PC-3 (cell line): ENCODE measurements around the gene CTNNA2. TPM values are rescaled to one million over a fixed set of nuclear protein-coding genes. Genes with fewer than 3 reads are reported as not detected.

ENCODE experiments used
- ATAC-seq: fragments of 200-7000 bp; cut with Tn5 transposase; 2 replicates; pipeline ENCODE4 v1.9.1; 2020; ENCODE audit warnings: mild to moderate bottlenecking, moderate library complexity
- BruUV-seq: library from RNA; stranded (reverse); fragments of 400-500 nt; replicated peaks from 2 replicates; lab custom pipeline; 2021; lab: Mats Ljungman, UMichigan
- CTCF ChIA-PET: fragments of 300-600 bp; sonication (Branson Sonifier 250); formaldehyde crosslinking; loops from one replicate; lab custom pipeline; 2022; ENCODE audit warnings: antibody characterized with exemption; lab: Charles Lee
- POLR2A ChIA-PET: fragments of 300-600 bp; sonication (Branson Sonifier 250); formaldehyde crosslinking; loops from one replicate; lab custom pipeline; 2022; ENCODE audit warnings: antibody characterized with exemption; ENCODE audit not compliant: unreplicated experiment; lab: Charles Lee
- DNase-seq: peaks from one replicate; pipeline ENCODE4 v3.0.0-alpha.2; 2015
- H2AFZ ChIP-seq: fragments of 300-600 bp; sonication (generic); 2 replicates; pipeline ENCODE4 v1.6.0; 2016; ENCODE audit warnings: antibody characterized with exemption, low read length
- H3F3A ChIP-seq: fragments of 300-600 bp; sonication (generic); one replicate; pipeline ENCODE4 v1.6.0; 2017; ENCODE audit warnings: antibody characterized with exemption, low read length, control low read depth, mild to moderate bottlenecking; ENCODE audit not compliant: unreplicated experiment
- H3K27ac ChIP-seq: fragments of 300-600 bp; sonication (generic); 2 replicates; pipeline ENCODE4 v1.5.1; 2016; ENCODE audit warnings: mild to moderate bottlenecking, low read length
- H3K27me3 ChIP-seq: fragments of 300-600 bp; sonication (generic); 2 replicates; pipeline ENCODE4 v1.6.1; 2016; ENCODE audit warnings: low read length, mixed read lengths
- H3K36me3 ChIP-seq: fragments of 300-600 bp; sonication (generic); 2 replicates; pipeline ENCODE4 v1.6.1; 2016; ENCODE audit warnings: low read depth, mixed run types, low read length, mixed read lengths
- H3K4me1 ChIP-seq: fragments of 300-600 bp; sonication (generic); 2 replicates; pipeline ENCODE4 v1.5.1; 2016; ENCODE audit warnings: low read length; ENCODE audit not compliant: insufficient read depth
- H3K4me2 ChIP-seq: fragments of 300-600 bp; sonication (generic); 2 replicates; pipeline ENCODE4 v1.6.0; 2016; ENCODE audit warnings: low read length
- H3K4me3 ChIP-seq: fragments of 300-600 bp; sonication (generic); 2 replicates; pipeline ENCODE4 v1.5.1; 2016; ENCODE audit warnings: mild to moderate bottlenecking, low read length, mixed read lengths
- H3K79me2 ChIP-seq: fragments of 300-600 bp; sonication (generic); 2 replicates; pipeline ENCODE4 v1.6.1; 2017; ENCODE audit warnings: low read length, mixed read lengths
- H3K9ac ChIP-seq: fragments of 300-600 bp; sonication (generic); 2 replicates; pipeline ENCODE4 v1.6.0; 2016; ENCODE audit warnings: mild to moderate bottlenecking, low read length
- H3K9me2 ChIP-seq: fragments of 300-600 bp; sonication (generic); replicated peaks from 2 replicates; pipeline ENCODE4 v1.6.1; 2016; ENCODE audit warnings: mixed run types, low read length, mixed read lengths
- H3K9me3 ChIP-seq: fragments of 300-600 bp; sonication (generic); 2 replicates; pipeline ENCODE4 v1.6.1; 2016; ENCODE audit warnings: low read length, mixed read lengths
- H4K20me1 ChIP-seq: fragments of 300-600 bp; sonication (generic); 2 replicates; pipeline ENCODE4 v1.6.1; 2016; ENCODE audit warnings: low read length, mixed read lengths
- EZH2 ChIP-seq: fragments of 300-600 bp; sonication (generic); IDR thresholded peaks from one replicate; pipeline ENCODE4 v1.6.1; 2017; ENCODE audit warnings: antibody characterized with exemption, mild to moderate bottlenecking, low read length; ENCODE audit not compliant: unreplicated experiment
- EZH2phosphoT487 ChIP-seq: fragments of 300-600 bp; sonication (generic); IDR thresholded peaks from 2 replicates; pipeline ENCODE4 v1.6.1; 2018; ENCODE audit warnings: mild to moderate bottlenecking, antibody characterized with exemption, low read length, borderline replicate concordance
- intact Hi-C: fragments of 100-400 bp; cut with micrococcal nuclease; formaldehyde crosslinking; loops from 2 replicates; pipeline ENCODE4 v1.9.0; 2023
- total RNA-seq: library from RNA; depleted of rRNA; stranded (reverse); fragments of >200 nt; gene quantifications from 2 replicates; pipeline ENCODE4 v1.2.3, GENCODE V29; 2014
- TF ChIP-seq, protein P1 (sequence below): fragments of 300-600 bp; sonication (generic); conservative IDR thresholded peaks from 2 replicates; pipeline ENCODE4 v1.5.1; 2017; ENCODE audit warnings: antibody characterized with exemption, low read depth, mild to moderate bottlenecking, low read length

Gene CTNNA2
- total RNA-seq, 1 experiment from 2014 or later, result not detected

DNA sequence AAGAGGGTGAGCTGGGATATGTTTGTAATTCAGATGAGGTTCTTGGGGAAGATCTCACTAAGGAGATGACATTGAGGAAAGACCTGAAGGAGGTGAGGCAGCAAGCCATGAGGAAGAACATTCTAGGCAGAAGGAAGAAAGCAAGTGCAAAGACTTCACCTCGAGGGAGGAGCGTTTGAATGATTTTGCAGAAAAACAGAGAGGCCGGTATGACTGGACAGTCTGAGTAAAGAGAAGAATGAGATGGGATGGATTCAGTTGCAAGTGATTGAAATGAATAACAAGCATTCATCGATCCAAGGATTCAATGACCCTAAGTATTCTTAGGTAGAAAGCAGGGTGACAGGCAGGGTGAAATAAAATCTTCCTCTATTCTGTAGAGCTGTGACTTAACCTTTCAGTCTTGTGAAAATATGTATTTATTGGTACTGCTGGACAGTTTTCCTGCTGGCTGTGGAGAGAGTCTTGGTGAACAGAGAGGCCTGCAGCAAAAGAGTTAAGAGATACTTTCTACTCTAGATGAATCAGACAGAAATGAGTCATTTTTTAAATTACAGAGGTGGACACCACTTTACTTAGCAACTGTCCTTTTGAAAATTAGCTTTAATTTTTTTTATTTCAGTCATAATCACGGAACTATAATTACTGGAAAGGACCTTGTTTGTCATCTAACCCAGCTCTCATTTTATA, 513.3 kb downstream of the CTNNA2 start:
- Histone ChIP-seq H3K9me3 (peaks cover 10% of the 10 kb centered on the region; the same call in 1 of the 2 replicates), H3K36me3 (no peaks in the 10 kb centered on the region), H3K9me2 (no peaks in the 10 kb centered on the region), H2AFZ (no peak overlapping the region), H3K27ac (no peak overlapping the region), H3K4me3 (no peak overlapping the region), H3K9ac (no peak overlapping the region), H3K27me3 (no peaks in the 10 kb centered on the region), H3F3A (no peaks in the 10 kb centered on the region), H3K4me1 (no peaks in the 10 kb centered on the region), H3K4me2 (no peak overlapping the region), H3K79me2 (no peaks in the 10 kb centered on the region), H4K20me1 (no peaks in the 10 kb centered on the region)
- TF ChIP-seq, protein P1, sequence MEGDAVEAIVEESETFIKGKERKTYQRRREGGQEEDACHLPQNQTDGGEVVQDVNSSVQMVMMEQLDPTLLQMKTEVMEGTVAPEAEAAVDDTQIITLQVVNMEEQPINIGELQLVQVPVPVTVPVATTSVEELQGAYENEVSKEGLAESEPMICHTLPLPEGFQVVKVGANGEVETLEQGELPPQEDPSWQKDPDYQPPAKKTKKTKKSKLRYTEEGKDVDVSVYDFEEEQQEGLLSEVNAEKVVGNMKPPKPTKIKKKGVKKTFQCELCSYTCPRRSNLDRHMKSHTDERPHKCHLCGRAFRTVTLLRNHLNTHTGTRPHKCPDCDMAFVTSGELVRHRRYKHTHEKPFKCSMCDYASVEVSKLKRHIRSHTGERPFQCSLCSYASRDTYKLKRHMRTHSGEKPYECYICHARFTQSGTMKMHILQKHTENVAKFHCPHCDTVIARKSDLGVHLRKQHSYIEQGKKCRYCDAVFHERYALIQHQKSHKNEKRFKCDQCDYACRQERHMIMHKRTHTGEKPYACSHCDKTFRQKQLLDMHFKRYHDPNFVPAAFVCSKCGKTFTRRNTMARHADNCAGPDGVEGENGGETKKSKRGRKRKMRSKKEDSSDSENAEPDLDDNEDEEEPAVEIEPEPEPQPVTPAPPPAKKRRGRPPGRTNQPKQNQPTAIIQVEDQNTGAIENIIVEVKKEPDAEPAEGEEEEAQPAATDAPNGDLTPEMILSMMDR, result no peak
- TF ChIP-seq EZH2phosphoT487 (no peak), EZH2 (no peak)
- ATAC-seq, result no peak
- no peak for DNase-seq
- ChIA-PET CTCF (no interaction called here), POLR2A (no interaction called here)
- intact Hi-C loops, result no loop called here
- BruUV-seq, result no TSS peak

DNA sequence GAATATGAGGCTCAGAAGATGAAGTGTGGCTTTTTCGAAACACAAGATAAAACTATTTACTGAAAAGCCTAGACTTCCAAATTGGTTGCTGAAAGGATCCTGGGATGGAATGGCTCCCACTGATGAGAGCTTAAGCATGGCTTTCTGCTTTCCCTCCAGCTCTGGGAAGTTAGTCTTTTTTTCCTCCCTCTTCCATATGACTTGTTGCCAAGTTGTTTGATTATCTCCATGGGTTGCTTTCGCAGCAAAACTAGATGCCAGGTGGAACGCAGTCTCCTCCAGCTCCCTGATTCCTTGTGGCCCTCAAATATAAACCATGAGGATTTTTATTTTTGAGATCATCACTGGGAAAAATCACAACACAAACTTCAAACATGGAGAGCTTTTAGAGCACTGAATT, 515.2 kb downstream of the CTNNA2 start:
- Histone ChIP-seq H3K36me3 (no peaks in the 10 kb centered on the region), H3K27me3 (no peaks in the 10 kb centered on the region), H3K27ac (no peak overlapping the region), H3K4me2 (no peak overlapping the region), H3K9ac (no peak overlapping the region), H4K20me1 (no peaks in the 10 kb centered on the region), H3F3A (no peaks in the 10 kb centered on the region), H3K4me1 (no peaks in the 10 kb centered on the region), H3K9me3 (peaks cover 10% of the 10 kb centered on the region; the same call in 1 of the 2 replicates), H3K79me2 (no peaks in the 10 kb centered on the region), H2AFZ (no peak overlapping the region), H3K9me2 (no peaks in the 10 kb centered on the region), H3K4me3 (no peak overlapping the region)
- no TSS peak for BruUV-seq
- POLR2A ChIA-PET, result no interaction called here
- TF ChIP-seq EZH2 (no peak), EZH2phosphoT487 (no peak)
- TF ChIP-seq, protein P1, result no peak
- DNase-seq, result no peak
- CTCF ChIA-PET, result no interaction called here
- intact Hi-C loops, result no loop called here
- ATAC-seq, result no peak

DNA sequence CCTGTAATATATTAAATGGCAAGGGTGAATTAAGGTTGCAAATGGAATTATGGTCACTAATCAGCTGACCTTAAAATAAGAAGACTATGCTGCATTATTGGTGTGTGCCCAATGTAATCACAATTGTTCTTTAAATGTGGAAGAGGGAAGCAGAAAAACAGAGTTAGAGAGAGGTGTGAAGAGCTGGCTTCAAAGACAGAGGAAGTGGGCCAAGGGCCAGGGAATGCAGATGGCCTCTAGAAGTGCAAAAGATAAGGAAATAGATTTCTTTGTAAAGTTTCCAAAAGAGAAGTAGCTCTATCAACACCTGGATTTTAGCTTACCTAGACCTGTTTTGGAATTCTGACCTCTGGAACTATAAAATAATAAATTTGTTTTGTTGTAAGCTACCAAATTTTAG, 515.7 kb downstream of the CTNNA2 start:
- Histone ChIP-seq H3K4me3 (no peak overlapping the region), H3F3A (no peaks in the 10 kb centered on the region), H3K4me1 (no peaks in the 10 kb centered on the region), H3K27ac (no peak overlapping the region), H3K27me3 (no peaks in the 10 kb centered on the region), H3K9ac (no peak overlapping the region), H3K36me3 (no peaks in the 10 kb centered on the region), H3K79me2 (no peaks in the 10 kb centered on the region), H4K20me1 (no peaks in the 10 kb centered on the region), H3K4me2 (no peak overlapping the region), H3K9me2 (no peaks in the 10 kb centered on the region), H3K9me3 (peaks cover 10% of the 10 kb centered on the region; the same call in 1 of the 2 replicates), H2AFZ (no peak overlapping the region)
- no peak for DNase-seq
- intact Hi-C loops, result no loop called here
- no peak for ATAC-seq
- POLR2A ChIA-PET, result no interaction called here
- no TSS peak for BruUV-seq
- TF ChIP-seq EZH2phosphoT487, result no peak
- TF ChIP-seq EZH2, result no peak
- TF ChIP-seq, protein P1, result no peak
- CTCF ChIA-PET, result no interaction called here
